GM12873 (cell line): ENCODE results near the gene ATP1A4.

Experiments
- CTCF ChIP-seq: IDR thresholded peaks from 2 replicates; pipeline ENCODE4 v1.5.1; 2012; ENCODE audit warnings: low read depth, mild to moderate bottlenecking, moderate library complexity, low read length, control low read depth; ENCODE audit not compliant: insufficient read depth; ENCODE audit errors: missing control alignments

Gene ATP1A4

GRCh38 chr1:160129966-160130365, 21.4 kb upstream of the ATP1A4 start:
- TF ChIP-seq CTCF, result no peak

GRCh38 chr1:160130486-160130885, 20.9 kb upstream of the ATP1A4 start:
- TF ChIP-seq CTCF, result no peak

GRCh38 chr1:160130939-160131338, 20.5 kb upstream of the ATP1A4 start:
- TF ChIP-seq CTCF, result no peak

- TF ChIP-seq CTCF, result no peak
These were observed 19.4 kb upstream of the ATP1A4 start for GRCh38 chr1:160131803-160132565.

GRCh38 chr1:160133990-160134770, 17.2 kb upstream of the ATP1A4 start:
- no peak for TF ChIP-seq CTCF

GRCh38 chr1:160134791-160135572, 16.4 kb upstream of the ATP1A4 start:
- no peak for TF ChIP-seq CTCF
